Endothelial cell of umbilical vein (primary cell): ENCODE data around the gene GVQW3. TPM values are rescaled to one million over a fixed set of nuclear protein-coding genes. Genes with fewer than 3 reads are reported as not detected.

ENCODE experiments used
- BruUV-seq: library from RNA; stranded (reverse); fragments of 400-500 nt; replicated peaks from 2 replicates; lab custom pipeline; 2021; lab: Mats Ljungman, UMichigan
- CTCF ChIA-PET: fragments of 300-600, 350-600 bp; sonication (Branson Sonifier 250); formaldehyde crosslinking; loops from one replicate; lab custom pipeline; 2021; ENCODE audit warnings: antibody characterized with exemption, inconsistent platforms; lab: Charles Lee
- POLR2A ChIA-PET: fragments of 300-600, 350-600 bp; sonication (Branson Sonifier 250); formaldehyde crosslinking; loops from one replicate; lab custom pipeline; 2021; ENCODE audit warnings: antibody characterized with exemption, inconsistent platforms; lab: Charles Lee
- DNase-seq: peaks from one replicate; pipeline ENCODE4 v3.0.0-alpha.2; 2011; ENCODE audit warnings: low read depth, low spot score
- FAIRE-seq: peaks from 2 replicates; lab custom pipeline; 2011; peaks lifted over from hg19 to GRCh38; lab: Jason Lieb, UNC
- H2AFZ ChIP-seq: 2 replicates; pipeline ENCODE4 v1.6.0; 2012; ENCODE audit warnings: low read depth, low read length, control low read depth, inconsistent platforms
- H3K27ac ChIP-seq: 2 replicates; pipeline ENCODE4 v1.5.1; 2011; ENCODE audit warnings: low read depth, mild to moderate bottlenecking, control low read depth, low read length, moderate library complexity; ENCODE audit not compliant: insufficient read depth
- H3K27me3 ChIP-seq, 2 experiments: 2 replicates each; pipeline versions ENCODE4 v1.6.0 to v1.6.1; 2011; ENCODE audit warnings: low read length in 2 of 2, mixed read lengths in 1 of 2; ENCODE audit not compliant: control insufficient read depth in 2 of 2, insufficient read depth in 2 of 2
- H3K36me3 ChIP-seq, 2 experiments: 2 replicates in 1 of 2; 3 replicates in 1 of 2; pipeline ENCODE4 v1.5.1; 2011; ENCODE audit warnings: low read length in 2 of 2, mild to moderate bottlenecking in 1 of 2, moderate library complexity in 1 of 2; ENCODE audit not compliant: control insufficient read depth in 2 of 2, insufficient read depth in 2 of 2; ENCODE audit errors: extremely low read depth in 1 of 2
- H3K4me1 ChIP-seq: 3 replicates; pipeline ENCODE4 v1.5.1; 2011; ENCODE audit warnings: mild to moderate bottlenecking, low read length; ENCODE audit not compliant: control insufficient read depth, insufficient read depth; ENCODE audit errors: extremely low read depth
- H3K4me2 ChIP-seq: 2 replicates; pipeline ENCODE4 v1.6.1; 2011; ENCODE audit warnings: low read length, control low read depth, mixed read lengths; ENCODE audit not compliant: insufficient read depth
- H3K4me3 ChIP-seq, 3 experiments: fragments of 200-600 bp in 1 of 3; sonication (generic), shearing (Covaris generic) in 1 of 3; replicated peaks in 1 of 3; 2 replicates each; pipeline ENCODE4 v1.5.1; 2011 to 2016; ENCODE audit warnings: control low read depth in 3 of 3, low read length in 3 of 3, mild to moderate bottlenecking in 2 of 3, inconsistent platforms in 1 of 3, low read depth in 1 of 3, moderate library complexity in 1 of 3; ENCODE audit not compliant: insufficient read depth in 1 of 3
- H3K79me2 ChIP-seq: 2 replicates; pipeline ENCODE4 v1.6.0; 2012; ENCODE audit warnings: low read length, inconsistent platforms; ENCODE audit not compliant: control insufficient read depth, insufficient read depth
- H3K9ac ChIP-seq: replicated peaks from 2 replicates; pipeline ENCODE3; 2011; ENCODE audit warnings: low read length, control low read depth; ENCODE audit not compliant: insufficient read depth; ENCODE audit errors: extremely low read depth
- H3K9me1 ChIP-seq: replicated peaks from 3 replicates; pipeline ENCODE4 v1.6.0; 2011; ENCODE audit warnings: mild to moderate bottlenecking, low read length; ENCODE audit not compliant: control insufficient read depth, insufficient read depth; ENCODE audit errors: extremely low read depth
- H3K9me3 ChIP-seq: replicated peaks from 2 replicates; pipeline ENCODE4 v1.5.1; 2012; ENCODE audit warnings: low read length, inconsistent platforms; ENCODE audit not compliant: control insufficient read depth, insufficient read depth
- H4K20me1 ChIP-seq: replicated peaks from 2 replicates; pipeline ENCODE3; 2011; ENCODE audit warnings: mild to moderate bottlenecking, low read length; ENCODE audit not compliant: control insufficient read depth, insufficient read depth; ENCODE audit errors: extremely low read depth
- EZH2 ChIP-seq: IDR thresholded peaks from 2 replicates; pipeline ENCODE4 v1.6.1; 2012; ENCODE audit warnings: borderline replicate concordance, low read depth, mild to moderate bottlenecking, moderate library complexity, low read length, inconsistent platforms; ENCODE audit not compliant: severe bottlenecking
- FOS ChIP-seq: IDR thresholded peaks from 2 replicates; pipeline ENCODE4 v1.6.1; 2011; ENCODE audit warnings: mild to moderate bottlenecking, low read length, moderate library complexity, borderline replicate concordance; ENCODE audit not compliant: insufficient read depth
- GATA2 ChIP-seq: IDR thresholded peaks from 2 replicates; pipeline ENCODE4 v1.7.0; 2011; ENCODE audit warnings: low read depth, mild to moderate bottlenecking, moderate library complexity, mixed read lengths, low read length; ENCODE audit not compliant: insufficient read length, insufficient read depth
- JUN ChIP-seq: IDR thresholded peaks from 2 replicates; pipeline ENCODE4 v1.6.1; 2011; ENCODE audit warnings: borderline replicate concordance, low read depth; ENCODE audit not compliant: insufficient read length, insufficient read depth
- MYC ChIP-seq: IDR thresholded peaks from one replicate; pipeline ENCODE4 v1.6.1; 2011; ENCODE audit warnings: mild to moderate bottlenecking, low read depth, low read length
- POLR2A ChIP-seq: IDR thresholded peaks from 2 replicates; pipeline ENCODE4 v1.6.1; 2012; ENCODE audit warnings: low read depth, mild to moderate bottlenecking, control low read depth, low read length
- POLR2AphosphoS5 ChIP-seq: IDR thresholded peaks from 2 replicates; pipeline ENCODE4 v1.6.1; 2012; ENCODE audit warnings: low read depth, mild to moderate bottlenecking, control low read depth, low read length, moderate library complexity; ENCODE audit not compliant: insufficient read depth
- dilution Hi-C: fragments of 300-500 bp; cut with MboI; formaldehyde crosslinking; loops from one replicate; pipeline ENCODE4 v1.15.0; 2019; ENCODE audit warnings: low sequenced_read_pairs; ENCODE audit not compliant: extremely low pct_ligation_motif_present
- intact Hi-C: fragments of 100-400 bp; cut with micrococcal nuclease; formaldehyde crosslinking; loops from one replicate; pipeline ENCODE4 v1.10.0; 2022
- polyA plus RNA-seq, 4 experiments: library from polyadenylated mRNA; depleted of rRNA in 3 of 4; stranded (reverse) in 3 of 4; unstranded in 1 of 4; fragments of >200 nt; gene quantifications; 2 replicates each; pipeline versions ENCODE4 v1.2.1 to v1.2.3, GENCODE V29; 2011 to 2012; ENCODE audit warnings: missing spikeins in 1 of 4
- total RNA-seq: library from RNA; stranded (reverse); gene quantifications from 2 replicates; pipeline ENCODE4 v1.2.3, GENCODE V29; 2021
- TF ChIP-seq, protein P1 (sequence below): IDR thresholded peaks from 2 replicates; pipeline ENCODE4 v1.6.1; 2011; ENCODE audit not compliant: insufficient read depth, insufficient read length
- TF ChIP-seq, protein P2 (sequence below), 2 donors: IDR thresholded peaks; 1 replicate in 1 of 2; 2 replicates in 1 of 2; pipeline ENCODE4 v1.5.1; 2011; ENCODE audit warnings: low read length in 2 of 2, mild to moderate bottlenecking in 2 of 2, moderate library complexity in 2 of 2, control low read depth in 1 of 2, inconsistent platforms in 1 of 2, low read depth in 1 of 2; ENCODE audit not compliant: insufficient read depth in 1 of 2; ENCODE audit errors: extremely low read depth in 1 of 2

GVQW3 gene
- total and polyA plus RNA-seq, 2 donors (not counting 3 experiments of a cell fraction or from before 2014, with no cell fraction given) = 1.0 to 2.8 TPM

GRCh38 chr11:76355172-76355571 lies 26.0 kb upstream of the GVQW3 start:
- Histone ChIP-seq H3K36me3 (peaks cover 4 to 8% of the 10 kb centered on the region in 2 experiments), H3K9me1 (no peaks in the 10 kb centered on the region), H3K4me1 (no peaks in the 10 kb centered on the region), H4K20me1 (no peaks in the 10 kb centered on the region), H3K9me3 (no peaks in the 10 kb centered on the region), H3K27ac (no peak overlapping the region), H3K4me2 (no peak overlapping the region), H3K9ac (no peak overlapping the region), H3K4me3 (no peak overlapping the region), H3K27me3 (no peaks in the 10 kb centered on the region), H2AFZ (no peak overlapping the region), H3K79me2 (no peaks in the 10 kb centered on the region)
- BruUV-seq = no TSS peak
- dilution Hi-C loops = no loop called here
- DNase-seq = no peak
- no peak for TF ChIP-seq GATA2
- ChIA-PET POLR2A (no interaction called here), CTCF (no interaction called here)
- FAIRE-seq = no peak
- intact Hi-C loops = no loop called here

DNA sequence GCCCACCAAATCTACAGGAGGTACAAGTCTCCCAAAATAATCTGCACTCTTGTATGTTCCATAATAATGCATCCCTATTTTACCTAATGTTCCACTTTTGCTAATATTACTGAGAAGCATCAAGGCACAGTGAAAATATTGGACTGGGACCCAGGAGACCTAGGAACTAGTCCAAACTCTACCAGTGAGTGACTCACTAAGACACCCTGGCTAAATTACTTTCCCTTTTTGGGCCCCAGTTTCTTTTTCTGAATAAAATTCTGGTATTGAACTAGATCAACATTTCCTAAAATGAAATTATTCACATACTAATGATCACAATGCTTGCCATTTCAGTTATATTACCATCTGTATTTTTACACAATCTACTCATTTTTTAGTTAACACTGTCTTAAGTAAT lies 19.7 kb upstream of the GVQW3 start:
- Histone ChIP-seq H3K79me2 (peaks cover 20% of the 10 kb centered on the region), H3K9me3 (no peaks in the 10 kb centered on the region), H4K20me1 (no peaks in the 10 kb centered on the region), H3K4me3 (no peak overlapping the region), H3K4me2 (no peak overlapping the region), H3K9me1 (no peaks in the 10 kb centered on the region), H3K9ac (no peak overlapping the region), H3K27ac (no peak overlapping the region), H3K27me3 (no peaks in the 10 kb centered on the region), H3K36me3 (no peaks in the 10 kb centered on the region), H2AFZ (no peak overlapping the region), H3K4me1 (no peaks in the 10 kb centered on the region)
- POLR2A ChIA-PET = no interaction called here
- dilution Hi-C loops (no loop called here), intact Hi-C loops (no loop called here)
- TF ChIP-seq, protein P1, sequence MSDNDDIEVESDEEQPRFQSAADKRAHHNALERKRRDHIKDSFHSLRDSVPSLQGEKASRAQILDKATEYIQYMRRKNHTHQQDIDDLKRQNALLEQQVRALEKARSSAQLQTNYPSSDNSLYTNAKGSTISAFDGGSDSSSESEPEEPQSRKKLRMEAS = no peak
- no peak for TF ChIP-seq MYC
- no peak for TF ChIP-seq POLR2A
- TF ChIP-seq, protein P2, sequence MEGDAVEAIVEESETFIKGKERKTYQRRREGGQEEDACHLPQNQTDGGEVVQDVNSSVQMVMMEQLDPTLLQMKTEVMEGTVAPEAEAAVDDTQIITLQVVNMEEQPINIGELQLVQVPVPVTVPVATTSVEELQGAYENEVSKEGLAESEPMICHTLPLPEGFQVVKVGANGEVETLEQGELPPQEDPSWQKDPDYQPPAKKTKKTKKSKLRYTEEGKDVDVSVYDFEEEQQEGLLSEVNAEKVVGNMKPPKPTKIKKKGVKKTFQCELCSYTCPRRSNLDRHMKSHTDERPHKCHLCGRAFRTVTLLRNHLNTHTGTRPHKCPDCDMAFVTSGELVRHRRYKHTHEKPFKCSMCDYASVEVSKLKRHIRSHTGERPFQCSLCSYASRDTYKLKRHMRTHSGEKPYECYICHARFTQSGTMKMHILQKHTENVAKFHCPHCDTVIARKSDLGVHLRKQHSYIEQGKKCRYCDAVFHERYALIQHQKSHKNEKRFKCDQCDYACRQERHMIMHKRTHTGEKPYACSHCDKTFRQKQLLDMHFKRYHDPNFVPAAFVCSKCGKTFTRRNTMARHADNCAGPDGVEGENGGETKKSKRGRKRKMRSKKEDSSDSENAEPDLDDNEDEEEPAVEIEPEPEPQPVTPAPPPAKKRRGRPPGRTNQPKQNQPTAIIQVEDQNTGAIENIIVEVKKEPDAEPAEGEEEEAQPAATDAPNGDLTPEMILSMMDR (IDR thresholded peaks at IDR 0.05; ENCODE audit: extremely low read depth in 1 of 2, insufficient read depth in 1 of 2, low read depth in 1 of 2, low read length in 2 of 2) = no peak
- TF ChIP-seq JUN = no peak
- TF ChIP-seq POLR2AphosphoS5 = no peak
- TF ChIP-seq FOS = no peak
- no peak for TF ChIP-seq GATA2
- no peak for TF ChIP-seq EZH2
- BruUV-seq = no TSS peak
- no peak for DNase-seq
- CTCF ChIA-PET = interaction anchor here (0.7 kb wide), 1 partner anchor 209 kb away, joined by 3 read pairs; no protein-coding TSS in a partner anchor
- no peak for FAIRE-seq
